PC-9 (cell line): Measurements from ENCODE around the gene CGB5.
"Not testable (repeated sequence)": the region's sequence is repeated elsewhere in the genome, so short reads cannot be mapped to it uniquely, and the experiment has no call there.

Experiments
- EZH2 ChIP-seq: fragments of 200-600 bp; sonication (generic); IDR thresholded peaks from 2 replicates; pipeline ENCODE4 v1.8.0; 2017; ENCODE audit warnings: antibody characterized with exemption, low read depth
- TF ChIP-seq, protein P1 (sequence below): fragments of 200-600 bp; sonication (generic); conservative IDR thresholded peaks from 2 replicates; pipeline ENCODE4 v1.6.1; 2017; ENCODE audit warnings: mixed run types, antibody characterized with exemption, mild to moderate bottlenecking, moderate library complexity

DNA sequence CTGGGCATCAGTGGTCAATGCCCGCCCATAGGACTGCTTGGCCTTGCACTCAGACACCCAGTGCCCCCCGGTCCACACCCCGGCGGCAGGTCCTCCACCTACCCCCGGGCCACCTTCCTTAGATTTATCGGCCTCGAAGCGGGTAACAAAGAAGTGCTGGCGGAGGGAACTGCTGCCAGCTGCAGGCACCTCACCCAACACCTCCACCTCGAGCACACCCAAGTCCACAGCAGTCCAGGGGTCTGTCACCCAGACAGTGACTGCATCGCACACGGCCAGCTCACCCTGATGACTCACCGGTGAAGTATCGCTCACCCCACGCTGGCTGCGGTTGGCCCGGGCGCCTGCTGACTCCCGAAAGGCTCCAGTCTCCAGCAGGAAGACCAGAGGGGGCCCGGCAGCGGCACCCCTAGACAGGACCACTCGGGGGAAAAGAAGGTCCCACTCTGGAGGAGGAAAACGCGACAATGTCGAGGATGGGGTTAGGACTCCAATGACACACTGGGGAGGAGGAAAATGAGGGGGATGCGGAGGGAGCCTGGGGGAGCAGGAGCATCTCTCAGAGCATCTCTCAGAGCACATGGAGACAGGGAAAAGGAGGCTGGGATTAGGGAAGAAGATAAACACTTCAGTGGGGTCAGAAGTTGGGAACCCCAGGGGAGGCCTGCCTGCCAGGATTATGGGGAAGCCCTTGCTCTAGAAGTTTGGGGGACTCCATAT, 4.9 kb upstream of the CGB5 start:
- TF ChIP-seq, protein P1, sequence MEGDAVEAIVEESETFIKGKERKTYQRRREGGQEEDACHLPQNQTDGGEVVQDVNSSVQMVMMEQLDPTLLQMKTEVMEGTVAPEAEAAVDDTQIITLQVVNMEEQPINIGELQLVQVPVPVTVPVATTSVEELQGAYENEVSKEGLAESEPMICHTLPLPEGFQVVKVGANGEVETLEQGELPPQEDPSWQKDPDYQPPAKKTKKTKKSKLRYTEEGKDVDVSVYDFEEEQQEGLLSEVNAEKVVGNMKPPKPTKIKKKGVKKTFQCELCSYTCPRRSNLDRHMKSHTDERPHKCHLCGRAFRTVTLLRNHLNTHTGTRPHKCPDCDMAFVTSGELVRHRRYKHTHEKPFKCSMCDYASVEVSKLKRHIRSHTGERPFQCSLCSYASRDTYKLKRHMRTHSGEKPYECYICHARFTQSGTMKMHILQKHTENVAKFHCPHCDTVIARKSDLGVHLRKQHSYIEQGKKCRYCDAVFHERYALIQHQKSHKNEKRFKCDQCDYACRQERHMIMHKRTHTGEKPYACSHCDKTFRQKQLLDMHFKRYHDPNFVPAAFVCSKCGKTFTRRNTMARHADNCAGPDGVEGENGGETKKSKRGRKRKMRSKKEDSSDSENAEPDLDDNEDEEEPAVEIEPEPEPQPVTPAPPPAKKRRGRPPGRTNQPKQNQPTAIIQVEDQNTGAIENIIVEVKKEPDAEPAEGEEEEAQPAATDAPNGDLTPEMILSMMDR = not testable (repeated sequence)
- TF ChIP-seq EZH2 = not testable (repeated sequence)
